HepG2 (cell line): ENCODE data around the gene MTURN.

Source experiments
- ETV5 ChIP-seq: IDR thresholded peaks from 2 replicates; pipeline ENCODE4 v1.6.1; 2018; ENCODE audit warnings: missing biosample characterization, missing genetic modification reagents, inconsistent platforms, borderline replicate concordance
- FOXA1 ChIP-seq, 2 experiments: fragments of 450-650 bp in 1 of 2; sonication (generic) in 1 of 2; formaldehyde crosslinking in 1 of 2; IDR thresholded peaks; 2 replicates each; pipeline versions ENCODE4 v1.4.0 to v1.6.1; 2016 to 2020; ENCODE audit warnings: missing genetic modification reagents in 1 of 2
- FOXM1 ChIP-seq: sonication (generic); formaldehyde crosslinking; IDR thresholded peaks from 2 replicates; pipeline ENCODE4 v1.5.0; 2020; ENCODE audit warnings: missing genetic modification reagents
- KLF16 ChIP-seq, 2 experiments: sonication (generic) in 1 of 2; formaldehyde crosslinking in 1 of 2; IDR thresholded peaks; 2 replicates each; pipeline versions ENCODE4 v1.6.1 to v1.8.0; 2016 to 2023; ENCODE audit warnings: missing genetic modification reagents in 2 of 2, missing compliant biosample characterization in 1 of 2
- PATZ1 ChIP-seq: sonication (generic); formaldehyde crosslinking; IDR thresholded peaks from 2 replicates; pipeline ENCODE4 v1.4.0; 2020; ENCODE audit warnings: missing genetic modification reagents
- PRPF4 ChIP-seq: fragments of 200-400 bp; formaldehyde crosslinking; IDR thresholded peaks from 2 replicates; pipeline ENCODE4 v1.6.1; 2016; ENCODE audit warnings: low read length, low read depth; ENCODE audit not compliant: poor library complexity, severe bottlenecking
- SMC3 ChIP-seq: IDR thresholded peaks from 2 replicates; pipeline ENCODE4 v1.6.1; 2011; ENCODE audit warnings: low read length, improper control_type of control experiment
- ZNF10 ChIP-seq: sonication (generic); formaldehyde crosslinking; IDR thresholded peaks from 2 replicates; pipeline ENCODE4 v1.4.0; 2020; ENCODE audit warnings: mild to moderate bottlenecking, low read depth, missing genetic modification reagents, borderline replicate concordance
- ZNF264 ChIP-seq: sonication (generic); formaldehyde crosslinking; IDR thresholded peaks from 2 replicates; pipeline ENCODE4 v1.4.0; 2020; ENCODE audit warnings: missing genetic modification reagents

GRCh38 chr7:30148951-30149459 is 14.2 kb downstream of the MTURN start:
- TF ChIP-seq SMC3 (no peak), ZNF264 (CRISPR knock-in tag) (no peak), FOXM1 (CRISPR knock-in tag) (no peak), PATZ1 (no peak), ETV5 (CRISPR knock-in tag) (no peak), PRPF4 (no peak), KLF16 (CRISPR knock-in tag; IDR thresholded peaks at IDR 0.05) (no peak), ZNF10 (CRISPR knock-in tag) (no peak), FOXA1 (IDR thresholded peaks at IDR 0.05) (no peak), FOXA1 (CRISPR knock-in tag; IDR thresholded peaks at IDR 0.05) (no peak)
